Fibroblast of mammary gland (primary cell): Measurements from ENCODE around the gene NSMF.

ENCODE experiments used
- DNase-seq: peaks from one replicate; pipeline ENCODE4 v3.0.0-alpha.2; 2010; ENCODE audit warnings: low read depth
- H3K4me3 ChIP-seq: 2 replicates; pipeline ENCODE4 v1.5.1; 2011; ENCODE audit warnings: low read depth, mild to moderate bottlenecking, low read length, moderate library complexity; ENCODE audit not compliant: control insufficient read depth
- CTCF ChIP-seq: conservative IDR thresholded peaks from 2 replicates; pipeline ENCODE4 v1.5.1; 2011; ENCODE audit warnings: low read depth, low read length, inconsistent platforms; ENCODE audit not compliant: control insufficient read depth, insufficient read depth

The NSMF gene

GRCh38 chr9:137459152-137459600 lies at the start of gene NSMF:
Gene NSMF (minus strand): TSS chr9:137459334. CDS start chr9:137459102, 232 bp downstream.
- no peak for TF ChIP-seq CTCF
- H3K4me3 ChIP-seq: peak within 1 kb of the TSS; percentile 55
- DNase-seq: peak; percentile 84

- H3K4me3 ChIP-seq: no peak overlapping the region
- peak; percentile 32 for DNase-seq
- no peak for TF ChIP-seq CTCF
These were observed 47.6 kb upstream of the NSMF start for GRCh38 chr9:137506702-137507171.

- no peak overlapping the region for H3K4me3 ChIP-seq
- DNase-seq: no peak
- no peak for TF ChIP-seq CTCF
These were observed 47.1 kb upstream of the NSMF start for GRCh38 chr9:137506274-137506673.

- TF ChIP-seq CTCF: no peak
- no peak for DNase-seq
- H3K4me3 ChIP-seq: no peak overlapping the region
These were observed 46.4 kb upstream of the NSMF start for GRCh38 chr9:137505421-137506140.

GRCh38 chr9:137504432-137504777 lies 45.3 kb upstream of the NSMF start:
- no peak for DNase-seq
- H3K4me3 ChIP-seq: no peak overlapping the region
- no peak for TF ChIP-seq CTCF

- no peak for DNase-seq
- no peak for TF ChIP-seq CTCF
- H3K4me3 ChIP-seq: no peak overlapping the region
These were observed 43.1 kb upstream of the NSMF start for GRCh38 chr9:137502008-137502911.
